ENCODE data around the gene SERPINB1.

GRCh38 chr6:2829253-2829652 lies 12.4 kb downstream of the SERPINB1 start:
- no peak for TF ChIP-seq FOXK2 (IDR thresholded peaks at IDR 0.05)
- TF ChIP-seq ELF4 (IDR thresholded peaks at IDR 0.05) = no peak
- TF ChIP-seq CTBP1 (IDR thresholded peaks at IDR 0.05; ENCODE audit: borderline replicate concordance) = no peak
- no peak for TF ChIP-seq HDGF (IDR thresholded peaks at IDR 0.05; ENCODE audit: borderline replicate concordance)
- TF ChIP-seq ZNF384 (IDR thresholded peaks at IDR 0.05) = no peak
- TF ChIP-seq SP1 (IDR thresholded peaks at IDR 0.05) = no peak
- TF ChIP-seq NFRKB (IDR thresholded peaks at IDR 0.05) = no peak
